ENCODE data around the gene PAX1.

PAX1 gene

DNA sequence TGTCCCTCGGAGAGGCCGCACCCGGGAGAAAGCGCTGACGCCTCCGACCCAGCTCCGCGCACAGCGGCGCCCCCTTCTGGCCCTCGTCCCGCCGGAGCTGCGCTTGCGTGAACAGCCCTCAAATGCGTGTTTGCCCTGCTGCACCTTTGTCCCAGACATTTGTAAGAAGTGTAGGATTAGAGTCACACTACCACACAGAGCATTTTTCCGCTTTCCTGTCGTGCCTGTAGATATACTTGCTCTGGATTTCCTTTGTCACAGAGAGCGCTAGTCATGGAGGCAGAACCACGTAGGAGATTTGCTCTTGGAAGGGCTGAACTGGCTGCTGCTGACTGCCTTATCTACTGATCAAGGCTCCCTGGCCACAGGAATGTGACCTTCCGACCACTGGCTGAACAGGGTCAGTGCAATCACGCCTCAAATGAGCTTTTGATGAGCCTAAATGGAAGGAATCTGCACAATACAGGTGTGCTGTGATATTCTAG, 62.3 kb downstream of the PAX1 start:
- TF ChIP-seq, protein P1, sequence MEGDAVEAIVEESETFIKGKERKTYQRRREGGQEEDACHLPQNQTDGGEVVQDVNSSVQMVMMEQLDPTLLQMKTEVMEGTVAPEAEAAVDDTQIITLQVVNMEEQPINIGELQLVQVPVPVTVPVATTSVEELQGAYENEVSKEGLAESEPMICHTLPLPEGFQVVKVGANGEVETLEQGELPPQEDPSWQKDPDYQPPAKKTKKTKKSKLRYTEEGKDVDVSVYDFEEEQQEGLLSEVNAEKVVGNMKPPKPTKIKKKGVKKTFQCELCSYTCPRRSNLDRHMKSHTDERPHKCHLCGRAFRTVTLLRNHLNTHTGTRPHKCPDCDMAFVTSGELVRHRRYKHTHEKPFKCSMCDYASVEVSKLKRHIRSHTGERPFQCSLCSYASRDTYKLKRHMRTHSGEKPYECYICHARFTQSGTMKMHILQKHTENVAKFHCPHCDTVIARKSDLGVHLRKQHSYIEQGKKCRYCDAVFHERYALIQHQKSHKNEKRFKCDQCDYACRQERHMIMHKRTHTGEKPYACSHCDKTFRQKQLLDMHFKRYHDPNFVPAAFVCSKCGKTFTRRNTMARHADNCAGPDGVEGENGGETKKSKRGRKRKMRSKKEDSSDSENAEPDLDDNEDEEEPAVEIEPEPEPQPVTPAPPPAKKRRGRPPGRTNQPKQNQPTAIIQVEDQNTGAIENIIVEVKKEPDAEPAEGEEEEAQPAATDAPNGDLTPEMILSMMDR (IDR thresholded peaks at IDR 0.05): peak; percentile 36; the same call in 1 of the 2 replicates
